ENCODE measurements around the gene PRKRA. TPM values are rescaled to one million over a fixed set of nuclear protein-coding genes. Genes with fewer than 3 reads are reported as not detected.

PRKRA gene
- total and polyA plus RNA-seq, 11 donors = 35.2 to 64.3 (median 49.5) TPM

DNA sequence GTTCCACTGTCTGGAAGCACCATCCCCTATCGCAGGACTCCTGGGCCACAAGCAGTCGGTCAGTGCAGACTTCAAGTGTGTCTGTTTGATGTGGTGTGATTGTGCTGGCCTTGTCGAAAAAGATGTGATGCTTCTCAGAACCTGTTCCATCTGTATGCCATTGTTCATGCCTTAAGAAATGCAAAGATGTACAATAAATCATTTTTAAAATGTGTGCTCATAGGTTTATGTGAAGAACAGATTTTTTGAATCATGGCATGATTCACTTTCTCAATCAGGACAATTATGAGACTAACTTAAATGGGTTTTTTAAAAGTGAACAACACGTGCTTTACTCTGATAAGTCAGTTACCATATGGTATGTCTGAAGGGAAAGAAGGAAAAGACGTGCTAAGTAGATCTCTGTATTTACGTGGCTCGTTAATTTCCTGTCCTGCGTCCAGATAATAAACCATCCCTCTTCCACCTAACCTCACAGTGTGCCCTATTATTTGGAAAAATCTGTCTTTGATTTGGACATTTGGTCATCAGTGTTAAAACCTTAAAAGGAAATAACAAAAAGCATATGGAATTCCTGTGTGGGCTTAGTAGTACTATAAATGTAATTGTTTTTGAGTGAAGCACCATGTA, 54.9 kb downstream of the PRKRA start:
- Histone ChIP-seq H3K4me1 (peaks cover 0 to 3% (median 0%) of the 10 kb centered on the region in 12 donors), H3K36me3 (peaks cover 0 to 2% (median 0%) of the 10 kb centered on the region in 9 donors), H3K27ac (no peak overlapping the region), H3K4me3 (no peak overlapping the region), H3K9me3 (no peaks in the 10 kb centered on the region), H3K27me3 (no peaks in the 10 kb centered on the region)
- intact Hi-C loops (cut with DNase I) = loop anchor here in 3 of 10 donors (10.0 kb wide), 2 partner anchors 261 to 281 kb away; partner anchors contain the start of gene RBM45 (in 1 of the 3)
- TF ChIP-seq, protein P1, sequence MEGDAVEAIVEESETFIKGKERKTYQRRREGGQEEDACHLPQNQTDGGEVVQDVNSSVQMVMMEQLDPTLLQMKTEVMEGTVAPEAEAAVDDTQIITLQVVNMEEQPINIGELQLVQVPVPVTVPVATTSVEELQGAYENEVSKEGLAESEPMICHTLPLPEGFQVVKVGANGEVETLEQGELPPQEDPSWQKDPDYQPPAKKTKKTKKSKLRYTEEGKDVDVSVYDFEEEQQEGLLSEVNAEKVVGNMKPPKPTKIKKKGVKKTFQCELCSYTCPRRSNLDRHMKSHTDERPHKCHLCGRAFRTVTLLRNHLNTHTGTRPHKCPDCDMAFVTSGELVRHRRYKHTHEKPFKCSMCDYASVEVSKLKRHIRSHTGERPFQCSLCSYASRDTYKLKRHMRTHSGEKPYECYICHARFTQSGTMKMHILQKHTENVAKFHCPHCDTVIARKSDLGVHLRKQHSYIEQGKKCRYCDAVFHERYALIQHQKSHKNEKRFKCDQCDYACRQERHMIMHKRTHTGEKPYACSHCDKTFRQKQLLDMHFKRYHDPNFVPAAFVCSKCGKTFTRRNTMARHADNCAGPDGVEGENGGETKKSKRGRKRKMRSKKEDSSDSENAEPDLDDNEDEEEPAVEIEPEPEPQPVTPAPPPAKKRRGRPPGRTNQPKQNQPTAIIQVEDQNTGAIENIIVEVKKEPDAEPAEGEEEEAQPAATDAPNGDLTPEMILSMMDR (IDR thresholded peaks at IDR 0.05) = no peak
- TF ChIP-seq POLR2A (IDR thresholded peaks at IDR 0.05) = no peak
- WGBS, 4 donors = 75 to 82% (median 76%) methylated on average over 8 of the region's 8 CpGs
- no peak for ATAC-seq
- DNase-seq = no peak

DNA sequence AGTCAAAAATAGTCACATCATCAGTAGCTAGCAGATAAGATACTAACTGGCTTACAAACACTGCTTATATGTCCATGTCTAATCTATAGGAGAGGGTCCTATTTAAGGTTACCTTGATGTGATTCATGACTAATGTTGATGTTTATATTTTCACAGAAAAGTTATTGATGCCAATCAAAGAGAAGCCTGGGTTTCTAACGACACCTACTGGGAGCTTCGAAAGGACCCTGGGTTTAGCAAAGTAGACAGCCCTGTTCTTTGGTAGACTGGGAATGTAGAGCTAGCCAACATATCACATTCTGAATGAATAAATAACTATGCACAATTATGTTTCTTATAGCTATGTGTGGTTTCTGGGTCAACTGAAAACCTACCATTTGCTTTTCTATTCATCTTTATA, 55.7 kb downstream of the PRKRA start:
- Histone ChIP-seq H3K4me3 (no peak overlapping the region), H3K27me3 (no peaks in the 10 kb centered on the region), H3K27ac (no peak overlapping the region), H3K36me3 (peaks cover 0 to 2% (median 0%) of the 10 kb centered on the region in 9 donors), H3K9me3 (no peaks in the 10 kb centered on the region), H3K4me1 (peaks cover 0 to 3% (median 0%) of the 10 kb centered on the region in 12 donors)
- intact Hi-C loops (cut with DNase I) = loop anchor here in 3 of 10 donors (10.0 kb wide), 2 partner anchors 260 to 280 kb away; partner anchors contain the start of gene RBM45 (in 1 of the 3)
- no peak for ATAC-seq
- no peak for TF ChIP-seq POLR2A (IDR thresholded peaks at IDR 0.05)
- TF ChIP-seq, protein P1 (IDR thresholded peaks at IDR 0.05) = no peak
- 77 to 87% (median 79%) methylated on average over 2 of the region's 2 CpGs for whole genome bisulfite sequencing, 4 donors
- no peak for DNase-seq

DNA sequence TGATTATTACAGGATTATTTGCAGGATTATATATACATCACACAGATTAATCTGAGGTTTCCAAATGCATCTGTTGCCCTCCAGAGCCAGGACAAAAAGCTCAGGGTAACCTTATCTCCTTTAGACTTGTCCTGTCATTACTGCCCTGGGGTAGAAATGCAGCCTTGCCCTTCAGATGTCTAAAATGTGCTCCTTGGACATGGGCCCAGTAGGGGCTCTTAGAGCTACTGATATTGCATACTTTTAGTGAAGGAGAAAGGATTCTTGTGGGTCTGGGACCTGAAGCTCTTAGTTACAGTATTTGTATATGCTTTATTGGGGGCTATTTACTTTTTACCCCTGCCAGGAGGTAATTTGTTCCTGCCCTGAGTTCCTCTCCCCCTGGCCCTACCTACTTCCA, 56.1 kb downstream of the PRKRA start:
- H3K27ac ChIP-seq = no peak overlapping the region
- H3K36me3 ChIP-seq = peaks cover 0 to 2% (median 0%) of the 10 kb centered on the region in 9 donors
- intact Hi-C loops (cut with DNase I) = loop anchor here in 3 of 10 donors (10.0 kb wide), 2 partner anchors 260 to 280 kb away; partner anchors contain the start of gene RBM45 (in 1 of the 3)
- ATAC-seq = peak in 1 of 4 donors; percentile 32
- DNase-seq = no peak
- no peak overlapping the region for H3K4me3 ChIP-seq
- no peaks in the 10 kb centered on the region for H3K9me3 ChIP-seq
- no peaks in the 10 kb centered on the region for H3K27me3 ChIP-seq
- no peak for TF ChIP-seq POLR2A (IDR thresholded peaks at IDR 0.05)
- TF ChIP-seq, protein P1 (IDR thresholded peaks at IDR 0.05) = no peak
- peaks cover 0 to 3% (median 0%) of the 10 kb centered on the region in 12 donors for H3K4me1 ChIP-seq

DNA sequence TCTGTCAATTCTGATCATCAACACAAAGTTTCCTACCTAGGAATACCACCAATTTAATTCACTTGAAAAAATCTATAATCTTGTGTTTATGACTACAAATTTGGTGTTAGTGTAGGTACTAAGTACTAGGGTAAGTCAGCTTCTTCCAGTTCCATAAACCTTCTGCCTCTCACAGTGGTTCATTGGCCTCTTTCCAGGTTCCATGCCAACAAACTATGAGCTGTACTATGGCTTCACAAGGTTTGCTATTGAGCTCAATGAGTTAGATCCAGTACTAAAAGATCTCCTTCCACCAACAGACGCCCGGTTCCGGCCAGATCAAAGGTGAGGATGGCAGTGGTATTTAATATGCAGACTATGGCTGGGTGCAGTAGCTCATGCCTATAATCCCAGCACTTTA, 58.8 kb downstream of the PRKRA start:
- Histone ChIP-seq H3K36me3 (peaks cover 0 to 11% (median 0%) of the 10 kb centered on the region in 9 donors), H3K4me1 (peaks cover 0 to 3% (median 0%) of the 10 kb centered on the region in 12 donors), H3K4me3 (no peak overlapping the region), H3K27me3 (no peaks in the 10 kb centered on the region), H3K27ac (no peak overlapping the region), H3K9me3 (no peaks in the 10 kb centered on the region)
- intact Hi-C loops (cut with DNase I) = loop anchor here in 3 of 10 donors (10.0 kb wide), 2 partner anchors 257 to 277 kb away; partner anchors contain the start of gene RBM45 (in 1 of the 3)
- WGBS, 4 donors = 89 to 100% (median 94%) methylated on average over 3 of the region's 3 CpGs
- peak in 1 of 4 donors; percentile 33 for ATAC-seq
- no peak for TF ChIP-seq POLR2A (IDR thresholded peaks at IDR 0.05)
- no peak for DNase-seq
